WTC11 (cell line): ENCODE results near the gene MDN1.

Experiments
- ATF3 ChIP-seq: sonication (generic); formaldehyde crosslinking; conservative IDR thresholded peaks from 2 replicates; pipeline ENCODE4 v1.8.1; 2022; ENCODE audit warnings: mild to moderate bottlenecking, missing genetic modification reagents
- CREM ChIP-seq: sonication (generic); formaldehyde crosslinking; IDR thresholded peaks from 2 replicates; pipeline ENCODE4 v1.8.1; 2022; ENCODE audit warnings: mild to moderate bottlenecking, missing genetic modification reagents, moderate library complexity
- CTCF ChIP-seq: fragments of 200-600 bp; IDR thresholded peaks from 2 replicates; pipeline ENCODE4 v1.8.0; 2022; ENCODE audit warnings: antibody characterized with exemption
- HMGXB4 ChIP-seq: sonication (generic); formaldehyde crosslinking; IDR thresholded peaks from 2 replicates; pipeline ENCODE4 v1.8.1; 2023; ENCODE audit warnings: mild to moderate bottlenecking, moderate library complexity, missing genetic modification reagents
- KAT7 ChIP-seq: sonication (generic); formaldehyde crosslinking; IDR thresholded peaks from 2 replicates; pipeline ENCODE4 v1.8.1; 2023; ENCODE audit warnings: missing genetic modification reagents, mild to moderate bottlenecking, borderline replicate concordance
- NFYB ChIP-seq: sonication (generic); formaldehyde crosslinking; conservative IDR thresholded peaks from 2 replicates; pipeline ENCODE4 v1.8.0; 2022; ENCODE audit warnings: low read depth, missing genetic modification reagents
- NR3C1 ChIP-seq: sonication (generic); formaldehyde crosslinking; conservative IDR thresholded peaks from 2 replicates; pipeline ENCODE4 v1.8.1; 2023; ENCODE audit warnings: low read depth, mild to moderate bottlenecking, missing genetic modification reagents
- USF1 ChIP-seq: sonication (generic); formaldehyde crosslinking; IDR thresholded peaks from 2 replicates; pipeline ENCODE4 v1.8.0; 2022; ENCODE audit warnings: mild to moderate bottlenecking, missing genetic modification reagents
- ZNF416 ChIP-seq: fragments of 250-450 bp; sonication (Bioruptor Pico); IDR thresholded peaks from 2 replicates; pipeline ENCODE4 v1.9.0; 2021; ENCODE audit warnings: mild to moderate bottlenecking, inconsistent platforms

GRCh38 chr6:89618026-89618425 is 201.6 kb downstream of the MDN1 start:
- TF ChIP-seq ATF3 (CRISPR knock-in tag) (no peak), NFYB (no peak), CTCF (no peak), ZNF416 (CRISPR knock-in tag) (no peak), CREM (CRISPR knock-in tag) (no peak), HMGXB4 (CRISPR knock-in tag) (no peak), NR3C1 (no peak), USF1 (CRISPR knock-in tag) (no peak), KAT7 (no peak)
